HuH-7 (cell line): ENCODE measurements around the gene SH3BGR.

Source experiments
- DNase-seq: peaks from one replicate; pipeline ENCODE4 v3.0.0; 2011; ENCODE audit warnings: low spot score

Gene SH3BGR

GRCh38 chr21:39456665-39457064 is 4.9 kb downstream of the SH3BGR start:
- peak; percentile 11 for DNase-seq

GRCh38 chr21:39461419-39461818 is 9.6 kb downstream of the SH3BGR start:
- DNase-seq, result no peak

- no peak for DNase-seq
Measured at GRCh38 chr21:39463308-39463707, 11.5 kb downstream of the SH3BGR start.

GRCh38 chr21:39466584-39466983 is 14.8 kb downstream of the SH3BGR start:
- no peak for DNase-seq

- DNase-seq, result no peak
Measured at GRCh38 chr21:39467746-39468145, 16.0 kb downstream of the SH3BGR start.

- DNase-seq, result no peak
Measured at GRCh38 chr21:39468559-39468958, 16.8 kb downstream of the SH3BGR start.

- no peak for DNase-seq
Measured at GRCh38 chr21:39471598-39471997, 19.8 kb downstream of the SH3BGR start.

- DNase-seq, result no peak
Measured at GRCh38 chr21:39472786-39473185, 21.0 kb downstream of the SH3BGR start.

- no peak for DNase-seq
Measured at GRCh38 chr21:39474611-39475010, 22.8 kb downstream of the SH3BGR start.

GRCh38 chr21:39479164-39479813 is 27.5 kb downstream of the SH3BGR start:
- no peak for DNase-seq

- no peak for DNase-seq
Measured at GRCh38 chr21:39479814-39480182, 28.0 kb downstream of the SH3BGR start.

- no peak for DNase-seq
Measured at GRCh38 chr21:39480271-39480670, 28.5 kb downstream of the SH3BGR start.

GRCh38 chr21:39481886-39482285 is 30.1 kb downstream of the SH3BGR start:
- DNase-seq, result no peak

GRCh38 chr21:39483917-39484316 is 32.1 kb downstream of the SH3BGR start:
- no peak for DNase-seq

GRCh38 chr21:39484711-39485276 is 33.0 kb downstream of the SH3BGR start:
- no peak for DNase-seq

GRCh38 chr21:39489380-39489924 is 37.7 kb downstream of the SH3BGR start:
- no peak for DNase-seq

GRCh38 chr21:39499156-39499555 is 47.4 kb downstream of the SH3BGR start:
- no peak for DNase-seq

GRCh38 chr21:39502631-39503030 is 50.9 kb downstream of the SH3BGR start:
- no peak for DNase-seq

GRCh38 chr21:39503123-39503762 is 51.5 kb downstream of the SH3BGR start:
- DNase-seq, result no peak

- DNase-seq, result no peak
Measured at GRCh38 chr21:39504230-39504629, 52.5 kb downstream of the SH3BGR start.

GRCh38 chr21:39510240-39510639 is 58.5 kb downstream of the SH3BGR start:
- DNase-seq, result no peak

- no peak for DNase-seq
Measured at GRCh38 chr21:39511102-39511501, 59.3 kb downstream of the SH3BGR start.

GRCh38 chr21:39513735-39514134 is 62.0 kb downstream of the SH3BGR start:
- no peak for DNase-seq
